ENCODE results near the gene SLC9C1. TPM values are rescaled to one million over a fixed set of nuclear protein-coding genes. Genes with fewer than 3 reads are reported as not detected.

Gene SLC9C1
- polyA plus RNA-seq, 1 donor (not counting 4 experiments of a cell fraction or from before 2014, with no cell fraction given), result not detected

GRCh38 chr3:112092496-112093179 is 201.4 kb downstream of the SLC9C1 start:
- peaks cover 5 to 12% of the 10 kb centered on the region in 2 experiments for H3K36me3 ChIP-seq (ENCODE audit: control insufficient read depth in 2 of 2, extremely low read depth in 1 of 2, insufficient read depth in 2 of 2, low read length in 2 of 2)
- peaks cover 5% of the 10 kb centered on the region for H3K9me1 ChIP-seq (ENCODE audit: control insufficient read depth, extremely low read depth, insufficient read depth, low read length)
- dilution Hi-C loops (cut with MboI; ENCODE audit: extremely low pct_ligation_motif_present, low sequenced_read_pairs), result no loop called here
- H3K79me2 ChIP-seq (ENCODE audit: control insufficient read depth, insufficient read depth, low read length), result peaks cover 56% of the 10 kb centered on the region
- H3K4me1 ChIP-seq (ENCODE audit: control insufficient read depth, extremely low read depth, insufficient read depth, low read length), result peaks cover 39% of the 10 kb centered on the region
- no peak overlapping the region for H2AFZ ChIP-seq (ENCODE audit: control insufficient read depth, low read length)
- H3K27me3 ChIP-seq (ENCODE audit: control insufficient read depth, extremely low read depth, insufficient read depth, low read length), result no peaks in the 10 kb centered on the region
- no peaks in the 10 kb centered on the region for H3K9me3 ChIP-seq (ENCODE audit: control insufficient read depth, low read depth, low read length)
- H4K20me1 ChIP-seq (ENCODE audit: control insufficient read depth, extremely low read depth, insufficient read depth, low read length), result peaks cover 7% of the 10 kb centered on the region
- no peak overlapping the region for H3K4me3 ChIP-seq (ENCODE audit: control insufficient read depth in 2 of 3, extremely low read depth in 1 of 3, insufficient read depth in 2 of 3, low read depth in 1 of 3, low read length in 3 of 3)
- DNase-seq (ENCODE audit: low read depth, low spot score) (no peak), FAIRE-seq (peak; percentile 39)
- H3K27ac ChIP-seq (ENCODE audit: control insufficient read depth, insufficient read depth, low read length), result no peak overlapping the region
- H3K9ac ChIP-seq (ENCODE audit: control insufficient read depth, extremely low read depth, insufficient read depth, low read length), result no peak overlapping the region
- no peak for TF ChIP-seq EZH2 (IDR thresholded peaks at IDR 0.05; ENCODE audit: low read length)
- TF ChIP-seq CTCF (optimal IDR thresholded peaks at IDR 0.05 in 1 of 3, IDR thresholded peaks at IDR 0.05 in 1 of 3, conservative IDR thresholded peaks at IDR 0.05 in 1 of 3; ENCODE audit: extremely low read depth in 1 of 3, insufficient read depth in 2 of 3, low read length in 3 of 3), result no peak
- H3K4me2 ChIP-seq (ENCODE audit: control insufficient read depth, extremely low read depth, insufficient read depth, low read depth, low read length), result no peak overlapping the region

GRCh38 chr3:112090887-112091586 is 203.0 kb downstream of the SLC9C1 start:
- Histone ChIP-seq H3K27ac (ENCODE audit: control insufficient read depth, insufficient read depth, low read length) (no peak overlapping the region), H3K9ac (ENCODE audit: control insufficient read depth, extremely low read depth, insufficient read depth, low read length) (no peak overlapping the region)

More at GRCh38 chr3:112090887-112091586, 203.0 kb downstream of the SLC9C1 start:
- no peak overlapping the region for H2AFZ ChIP-seq (ENCODE audit: control insufficient read depth, low read length)
- dilution Hi-C loops (cut with MboI; ENCODE audit: extremely low pct_ligation_motif_present, low sequenced_read_pairs), result no loop called here
- H3K36me3 ChIP-seq (ENCODE audit: control insufficient read depth in 2 of 2, extremely low read depth in 1 of 2, insufficient read depth in 2 of 2, low read length in 2 of 2), result peaks cover 5 to 12% of the 10 kb centered on the region in 2 experiments
- H3K79me2 ChIP-seq (ENCODE audit: control insufficient read depth, insufficient read depth, low read length), result peaks cover 63% of the 10 kb centered on the region
- TF ChIP-seq EZH2 (IDR thresholded peaks at IDR 0.05; ENCODE audit: low read length), result no peak
- TF ChIP-seq CTCF (optimal IDR thresholded peaks at IDR 0.05 in 1 of 3, IDR thresholded peaks at IDR 0.05 in 1 of 3, conservative IDR thresholded peaks at IDR 0.05 in 1 of 3; ENCODE audit: extremely low read depth in 1 of 3, insufficient read depth in 2 of 3, low read length in 3 of 3), result no peak
- FAIRE-seq (no peak), DNase-seq (ENCODE audit: low read depth, low spot score) (no peak)
- H3K27me3 ChIP-seq (ENCODE audit: control insufficient read depth, extremely low read depth, insufficient read depth, low read length), result no peaks in the 10 kb centered on the region
- H3K9me1 ChIP-seq (ENCODE audit: control insufficient read depth, extremely low read depth, insufficient read depth, low read length), result peaks cover 5% of the 10 kb centered on the region
- peaks cover 30% of the 10 kb centered on the region for H3K4me1 ChIP-seq (ENCODE audit: control insufficient read depth, extremely low read depth, insufficient read depth, low read length)
- H3K9me3 ChIP-seq (ENCODE audit: control insufficient read depth, low read depth, low read length), result no peaks in the 10 kb centered on the region
- H3K4me3 ChIP-seq (ENCODE audit: control insufficient read depth in 2 of 3, extremely low read depth in 1 of 3, insufficient read depth in 2 of 3, low read depth in 1 of 3, low read length in 3 of 3), result no peak overlapping the region
- peaks cover 7% of the 10 kb centered on the region for H4K20me1 ChIP-seq (ENCODE audit: control insufficient read depth, extremely low read depth, insufficient read depth, low read length)
- H3K4me2 ChIP-seq (ENCODE audit: control insufficient read depth, extremely low read depth, insufficient read depth, low read depth, low read length), result no peak overlapping the region

Small RNA genes within 50 kb of the gene (small RNA-seq; reads per million reads assigned to genes)
- 0 to 0.25 (median 0.07) reads per million in 3 experiments for gene MIR567 (ENCODE audit: insufficient read length in 3 of 3, low read depth in 3 of 3, low replicate concordance in 1 of 3)

Other genes starting within 250 kb of the SLC9C1 start
- gene C3orf52, start 207.8 kb downstream of the SLC9C1 start, polyA plus RNA-seq, result 12.9 to 15.8 TPM (median 13.7 TPM) in 3 replicates
- gene GCSAM, start 161.0 kb downstream of the SLC9C1 start, polyA plus RNA-seq, result 1.7 to 2.9 TPM (median 2.5 TPM) in 3 replicates
- gene CD200, start 38.9 kb upstream of the SLC9C1 start, polyA plus RNA-seq, result 0.05 to 0.14 TPM (median 0.07 TPM) in 3 replicates
- gene BTLA, start 205.3 kb upstream of the SLC9C1 start, polyA plus RNA-seq, result 0.08 to 0.09 TPM in 2 of 3 replicates, not detected in the other

Data from keratinocyte (primary cell).